A673 (cell line): ENCODE results near the gene ZMYND11.

Experiments
- CTCF ChIP-seq: fragments of 300-800, 200-600 bp; sonication (generic); conservative IDR thresholded peaks from 2 replicates; pipeline ENCODE4 v1.5.1; 2017; ENCODE audit warnings: low read depth, mild to moderate bottlenecking, antibody characterized with exemption, low read length, moderate library complexity, mixed read lengths
- EZH2 ChIP-seq: fragments of 200-600 bp; sonication (generic); IDR thresholded peaks from 2 replicates; pipeline ENCODE4 v1.6.1; 2017; ENCODE audit warnings: borderline replicate concordance, low read depth, mild to moderate bottlenecking, mixed read lengths, antibody characterized with exemption, low read length; ENCODE audit not compliant: poor library complexity, severe bottlenecking

DNA sequence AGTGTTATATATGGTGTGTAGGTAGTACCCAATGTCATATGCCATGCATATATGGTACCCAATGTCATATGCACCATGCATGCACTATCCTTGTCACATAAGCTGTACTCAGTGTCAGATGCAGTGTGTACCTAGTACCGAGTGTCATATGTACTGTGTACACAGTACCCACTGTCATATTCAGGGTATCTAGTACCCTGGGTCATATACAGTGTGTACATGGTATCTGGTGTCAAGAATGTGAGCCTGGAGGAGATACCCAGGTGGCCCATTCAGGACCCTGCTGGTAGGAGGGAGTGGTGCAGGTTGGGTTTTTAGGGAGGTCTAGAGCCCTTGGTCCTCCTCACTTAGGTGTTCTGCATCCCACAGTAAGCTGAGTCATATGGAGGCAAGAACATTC is 1.8 kb downstream of the ZMYND11 start:
- TF ChIP-seq CTCF (peak; percentile 44; the same call in 1 of the 2 replicates), EZH2 (no peak)
